Dedifferentiated amniotic fluid mesenchymal stem cell (primary cell): ENCODE data around the gene GPR137C.

Experiments used
- DNase-seq: peaks from one replicate; pipeline ENCODE4 v3.0.0-alpha.2; 2016; ENCODE audit errors: extremely low spot score

The GPR137C gene

GRCh38 chr14:52552063-52552988 is at the start of gene GPR137C, which contains the start of gene TXNDC16:
Gene GPR137C (plus strand): TSS chr14:52552836. CDS start chr14:52553148, 312 bp downstream.
Gene TXNDC16 (minus strand): TSS chr14:52552505. CDS start chr14:52543557, 8,948 bp downstream.
- DNase-seq = peak; percentile 100

- no peak for DNase-seq
Measured at GRCh38 chr14:52513249-52513648, 39.4 kb upstream of the GPR137C start.

GRCh38 chr14:52514046-52514811 is 38.4 kb upstream of the GPR137C start:
- no peak for DNase-seq

- DNase-seq = no peak
Measured at GRCh38 chr14:52522033-52522432, 30.6 kb upstream of the GPR137C start.

GRCh38 chr14:52522581-52523345 is 29.9 kb upstream of the GPR137C start:
- DNase-seq = no peak

DNA sequence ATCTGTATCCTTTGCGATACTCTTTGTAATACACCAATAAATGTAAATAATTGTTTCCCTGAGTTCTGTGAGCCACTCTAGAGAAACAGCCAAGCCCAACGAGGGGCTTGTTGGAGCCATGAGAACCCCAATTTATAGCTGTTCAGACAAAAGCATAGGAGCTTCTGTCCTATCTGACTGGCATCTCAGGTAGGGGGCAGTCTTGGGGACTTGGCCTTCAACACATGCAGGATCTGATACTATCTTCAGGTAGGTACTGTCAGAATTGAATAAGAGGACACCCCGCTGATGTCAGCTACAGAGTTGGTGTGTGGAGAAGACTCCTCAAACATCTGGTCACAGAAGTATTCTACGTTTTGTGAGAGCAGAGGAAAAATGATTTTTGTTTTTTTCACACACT is 25.6 kb upstream of the GPR137C start:
- no peak for DNase-seq

- no peak for DNase-seq
Measured at GRCh38 chr14:52531481-52531880, 21.2 kb upstream of the GPR137C start.

DNA sequence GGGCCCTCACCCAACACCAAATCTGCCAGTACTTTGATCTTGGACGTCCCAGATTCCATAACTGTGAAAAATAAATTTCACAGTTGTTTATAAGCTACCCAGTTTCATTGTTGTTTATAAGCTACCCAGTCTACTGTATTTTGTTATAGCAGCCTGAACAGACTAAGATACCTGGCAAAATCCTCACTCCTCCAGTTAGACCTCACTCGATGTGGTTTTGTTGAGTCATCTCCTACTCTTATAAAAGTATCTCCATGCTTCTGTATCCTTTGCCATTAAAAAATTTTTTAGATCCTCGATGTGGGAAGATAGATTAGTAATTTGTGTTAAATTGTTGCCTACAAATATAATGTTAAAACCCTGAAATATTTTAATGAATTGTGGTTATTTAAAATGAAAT is 16.4 kb upstream of the GPR137C start:
- DNase-seq = no peak

DNA sequence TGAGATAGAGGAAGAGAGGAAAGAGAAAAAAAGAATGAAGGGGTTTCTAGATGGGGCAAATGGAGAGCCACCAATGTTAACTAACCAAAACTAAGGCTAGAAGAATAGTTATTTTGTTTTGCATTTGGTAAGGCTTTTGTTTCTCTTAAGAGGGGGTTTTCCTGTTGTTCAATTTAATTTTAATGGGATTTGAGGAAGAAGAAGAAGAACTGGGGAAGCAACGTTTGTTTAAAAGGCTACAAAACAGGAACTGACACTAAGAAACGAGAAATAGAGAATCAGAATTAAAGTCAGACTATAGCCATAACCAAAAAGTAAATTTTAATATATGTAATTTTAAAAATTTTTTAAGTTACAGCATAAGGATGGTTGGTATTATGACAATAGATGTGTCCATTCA is 14.0 kb upstream of the GPR137C start:
- DNase-seq = no peak

DNA sequence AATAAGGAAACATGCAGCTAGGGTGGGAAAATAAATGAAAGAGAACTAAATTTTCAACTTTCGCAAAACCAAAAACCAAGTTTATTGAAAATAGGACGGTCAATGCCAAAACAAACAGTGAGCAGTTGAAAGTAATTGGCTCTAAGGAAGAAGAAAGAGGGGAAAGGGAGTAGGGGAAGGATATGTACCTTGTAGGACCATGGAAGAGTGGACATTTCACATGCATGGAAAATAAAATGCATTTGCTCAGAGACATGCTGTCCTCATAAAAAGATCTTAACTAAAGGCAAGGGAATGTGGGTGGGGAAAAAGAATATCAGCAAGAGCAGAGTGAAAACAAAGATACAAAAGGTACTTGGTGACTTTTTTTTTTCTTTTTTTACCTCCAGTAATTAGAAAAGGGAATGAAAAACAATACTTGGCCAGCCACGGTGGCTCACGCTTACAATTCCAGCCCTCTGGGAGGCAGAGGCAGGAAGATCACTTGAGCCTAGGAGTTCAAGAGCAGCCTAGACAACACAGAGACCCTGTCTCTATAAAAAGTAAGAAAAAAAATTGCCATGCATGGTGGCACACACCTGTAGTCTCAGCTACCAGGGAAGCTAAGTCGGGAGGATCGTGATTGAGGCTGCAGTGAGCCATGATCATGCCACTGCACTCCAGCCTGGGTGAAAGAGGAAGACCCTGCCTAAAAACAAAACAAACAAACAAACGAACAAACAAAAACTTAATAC is 6.9 kb upstream of the GPR137C start:
- DNase-seq = no peak

- DNase-seq = no peak
Measured at GRCh38 chr14:52546318-52546670, 6.3 kb upstream of the GPR137C start.

GRCh38 chr14:52547027-52547426 is 5.6 kb upstream of the GPR137C start:
- DNase-seq = no peak

DNA sequence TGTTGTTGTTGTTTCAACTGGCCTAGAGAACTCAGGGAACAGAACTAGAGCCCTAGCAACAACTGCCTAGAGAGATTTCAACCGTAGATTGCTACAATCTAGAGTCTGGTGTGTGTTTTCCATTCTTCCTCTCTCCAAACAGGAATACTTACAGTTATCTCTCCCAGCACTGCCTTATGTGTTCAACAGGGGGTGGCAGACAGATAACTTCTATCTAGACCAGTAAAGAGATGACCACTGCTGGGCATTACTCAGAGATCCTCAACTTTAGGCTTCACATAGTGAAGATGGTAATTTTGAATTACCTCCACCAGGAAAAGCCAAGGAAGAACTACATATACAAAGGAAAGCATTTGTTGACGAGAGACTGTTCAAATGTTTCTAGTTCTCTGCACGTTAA is 5.1 kb upstream of the GPR137C start:
- DNase-seq = no peak

- no peak for DNase-seq
Measured at GRCh38 chr14:52550661-52551060, 2.0 kb upstream of the GPR137C start.

DNA sequence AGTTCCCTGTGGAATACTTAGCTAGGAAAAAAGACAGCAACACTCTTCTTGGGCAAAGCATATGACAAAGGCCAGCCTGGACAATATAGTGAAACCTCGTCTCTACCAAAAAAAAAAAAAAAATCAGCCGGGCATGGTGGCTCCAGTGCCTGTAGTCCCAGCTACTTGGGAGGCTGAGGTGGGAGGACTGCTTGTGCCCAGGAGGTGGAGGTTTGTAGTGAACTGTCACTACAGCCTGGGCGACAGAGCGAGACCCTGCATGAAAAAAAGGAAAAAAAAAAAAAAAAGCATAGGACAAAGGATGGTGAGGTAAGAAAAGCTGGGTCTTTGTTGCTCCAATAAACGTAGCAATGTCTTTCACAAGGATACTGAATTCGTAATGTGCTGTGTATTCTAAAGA is 1.4 kb upstream of the GPR137C start:
- no peak for DNase-seq

DNA sequence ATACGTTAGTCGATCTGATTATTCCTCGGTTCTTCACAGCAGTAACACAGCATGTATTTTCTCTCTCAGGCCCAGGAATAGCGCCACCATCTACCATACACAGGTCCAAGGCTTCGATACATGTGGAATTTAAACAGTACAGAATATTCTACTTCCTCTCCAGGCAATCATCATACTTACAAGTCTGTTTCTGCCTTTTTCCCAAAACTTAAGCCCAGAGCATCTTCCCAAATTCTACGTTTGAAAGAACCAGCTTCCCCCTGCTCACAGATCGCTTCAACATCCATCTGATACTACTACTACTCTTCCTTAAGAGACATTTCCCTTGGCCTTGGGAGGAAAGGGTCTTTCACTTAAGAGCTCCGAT is 957 bp upstream of the GPR137C start:
- peak; percentile 31 for DNase-seq

- no peak for DNase-seq
Measured at GRCh38 chr14:52553002-52553670, 500 bp downstream of the GPR137C start.

- DNase-seq = peak; percentile 47
Measured at GRCh38 chr14:52553671-52554575, 1.3 kb downstream of the GPR137C start.

DNA sequence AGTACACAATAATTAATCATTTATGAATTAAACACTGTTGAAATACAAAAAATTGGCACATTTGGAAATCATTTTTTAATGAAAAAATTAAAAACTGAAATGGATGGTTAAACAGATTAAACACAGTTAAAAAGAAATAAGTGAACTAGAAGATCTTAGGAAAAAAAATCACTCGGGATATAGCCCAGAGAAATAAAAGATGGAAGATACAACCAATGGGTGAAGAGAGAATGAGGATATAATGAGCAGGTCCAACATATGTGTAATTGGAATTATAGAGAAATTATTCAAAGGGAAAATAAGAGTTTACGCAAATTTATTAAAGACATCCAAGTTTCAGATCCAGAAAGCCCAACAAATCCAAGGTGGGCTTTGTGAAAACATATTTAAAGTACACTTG is 6.1 kb downstream of the GPR137C start:
- no peak for DNase-seq

GRCh38 chr14:52563120-52563519 is 10.5 kb downstream of the GPR137C start:
- DNase-seq = no peak
